ENCODE results near the gene CDK14.

Gene CDK14

GRCh38 chr7:90972906-90973550 lies 376.9 kb downstream of the CDK14 start:
- no peak for DNase-seq

- no peak for DNase-seq
Measured at GRCh38 chr7:90977056-90977455, 380.9 kb downstream of the CDK14 start.

DNA sequence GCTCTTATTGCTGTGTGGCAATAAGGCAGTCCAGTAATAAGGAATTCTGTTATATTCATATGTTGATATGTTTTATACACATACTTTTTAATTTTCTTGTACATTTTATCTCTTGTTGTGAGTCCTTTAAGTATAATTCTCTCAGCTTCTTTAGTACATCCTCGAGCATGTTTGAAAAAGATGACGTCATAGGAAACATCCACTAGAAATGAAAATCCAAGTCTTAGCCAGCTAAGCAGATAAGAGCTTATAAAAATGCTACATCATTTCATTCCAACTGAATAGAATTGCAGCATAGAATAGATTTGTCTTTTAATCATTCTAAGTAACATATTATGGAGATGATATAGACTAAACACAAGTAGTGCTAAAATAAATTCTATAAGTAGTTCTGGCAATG lies 384.4 kb downstream of the CDK14 start:
- no peak for DNase-seq

GRCh38 chr7:90982228-90982627 lies 386.1 kb downstream of the CDK14 start:
- DNase-seq: no peak

DNA sequence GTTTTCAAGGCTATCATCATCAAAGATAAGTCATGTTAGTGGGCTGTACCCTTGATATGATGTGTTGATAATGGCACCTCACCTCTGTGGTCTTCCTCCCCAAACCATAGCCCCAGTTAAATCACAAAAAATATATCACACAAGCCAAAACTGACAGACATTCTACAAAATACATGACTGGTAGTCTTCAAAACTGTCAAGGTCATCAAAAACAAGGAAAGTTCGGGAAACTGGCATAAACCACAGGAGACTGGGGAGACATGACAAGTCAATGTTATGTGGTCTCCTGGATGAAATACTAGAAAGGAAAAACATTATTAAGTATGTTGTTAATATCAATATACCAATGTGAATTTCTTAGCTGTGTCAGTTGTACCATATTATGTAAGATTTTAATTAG lies 388.6 kb downstream of the CDK14 start:
- no peak for DNase-seq

DNA sequence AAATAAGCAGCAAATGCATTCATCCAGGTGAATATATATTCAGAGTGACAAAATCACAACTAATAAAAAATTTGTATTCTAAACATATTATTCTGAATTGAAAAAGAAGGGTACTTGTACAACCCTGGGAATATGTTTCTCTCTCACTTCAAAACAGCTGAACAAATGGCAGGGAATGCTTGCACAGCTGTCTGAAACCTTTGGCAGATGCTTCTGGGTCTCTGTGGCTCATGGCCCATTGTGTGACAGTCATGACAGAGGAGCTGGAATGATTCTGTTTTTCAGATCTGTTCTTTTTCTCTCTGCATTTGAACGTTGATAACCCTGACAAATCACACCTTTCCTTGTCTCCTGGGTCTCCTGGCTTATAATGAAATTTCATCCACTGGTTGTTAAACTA lies 392.4 kb downstream of the CDK14 start:
- DNase-seq: no peak

DNA sequence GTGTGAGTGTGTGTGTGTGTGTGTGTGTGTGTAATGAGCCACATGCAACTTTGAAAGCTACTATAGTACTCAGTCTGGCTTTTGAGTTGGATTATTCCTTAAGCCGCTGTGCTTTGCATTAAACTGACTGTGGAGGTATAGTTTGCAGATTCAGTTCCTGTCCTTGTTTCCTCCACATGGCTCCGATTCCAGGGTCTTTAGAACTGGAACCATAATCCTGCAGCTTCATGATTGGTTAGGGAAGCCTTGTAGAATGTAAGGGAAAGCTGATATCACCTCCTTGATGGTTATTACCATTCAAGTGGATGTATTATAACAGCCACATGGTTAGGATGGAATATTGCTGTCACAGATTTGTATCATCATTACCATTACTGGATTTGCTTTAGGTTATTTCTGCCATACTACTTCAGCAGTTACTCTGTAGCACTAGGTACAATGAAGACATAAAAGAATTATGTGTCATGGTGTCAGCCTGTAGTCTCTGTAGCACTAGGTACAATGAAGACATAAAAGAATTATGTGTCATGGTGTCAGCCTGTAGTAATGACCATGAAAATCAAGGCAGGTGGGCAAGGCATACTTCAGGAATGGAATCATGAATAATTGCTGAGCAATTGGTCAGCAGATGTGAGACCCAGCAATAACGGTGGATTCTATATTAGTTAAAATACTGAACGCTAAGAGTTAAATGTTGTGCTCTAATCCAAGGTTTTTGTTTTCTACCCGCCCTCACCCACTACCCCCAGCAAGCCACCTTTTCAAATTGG lies 393.1 kb downstream of the CDK14 start:
- no peak for DNase-seq

GRCh38 chr7:90994121-90994520 lies 398.0 kb downstream of the CDK14 start:
- DNase-seq: no peak

GRCh38 chr7:90994601-90995000 lies 398.5 kb downstream of the CDK14 start:
- DNase-seq: no peak

DNA sequence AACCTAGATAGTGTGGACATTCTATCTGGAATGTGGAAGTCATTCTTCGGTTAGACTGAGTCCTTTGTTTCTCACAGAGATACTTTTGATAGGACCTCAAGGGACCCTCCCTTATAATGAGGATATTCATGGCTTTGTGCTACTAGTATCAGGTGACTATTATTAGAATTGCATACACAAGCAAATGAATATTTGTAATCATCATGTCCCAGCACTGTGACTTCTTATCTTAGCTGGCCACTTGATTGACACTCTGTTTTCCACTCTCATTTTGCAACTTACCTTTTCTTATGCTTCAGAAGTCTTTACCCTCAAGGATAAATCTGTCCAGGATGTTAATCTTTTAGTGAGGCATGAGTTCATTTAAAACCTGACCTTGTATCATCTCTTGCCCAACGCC lies 399.9 kb downstream of the CDK14 start:
- no peak for DNase-seq

DNA sequence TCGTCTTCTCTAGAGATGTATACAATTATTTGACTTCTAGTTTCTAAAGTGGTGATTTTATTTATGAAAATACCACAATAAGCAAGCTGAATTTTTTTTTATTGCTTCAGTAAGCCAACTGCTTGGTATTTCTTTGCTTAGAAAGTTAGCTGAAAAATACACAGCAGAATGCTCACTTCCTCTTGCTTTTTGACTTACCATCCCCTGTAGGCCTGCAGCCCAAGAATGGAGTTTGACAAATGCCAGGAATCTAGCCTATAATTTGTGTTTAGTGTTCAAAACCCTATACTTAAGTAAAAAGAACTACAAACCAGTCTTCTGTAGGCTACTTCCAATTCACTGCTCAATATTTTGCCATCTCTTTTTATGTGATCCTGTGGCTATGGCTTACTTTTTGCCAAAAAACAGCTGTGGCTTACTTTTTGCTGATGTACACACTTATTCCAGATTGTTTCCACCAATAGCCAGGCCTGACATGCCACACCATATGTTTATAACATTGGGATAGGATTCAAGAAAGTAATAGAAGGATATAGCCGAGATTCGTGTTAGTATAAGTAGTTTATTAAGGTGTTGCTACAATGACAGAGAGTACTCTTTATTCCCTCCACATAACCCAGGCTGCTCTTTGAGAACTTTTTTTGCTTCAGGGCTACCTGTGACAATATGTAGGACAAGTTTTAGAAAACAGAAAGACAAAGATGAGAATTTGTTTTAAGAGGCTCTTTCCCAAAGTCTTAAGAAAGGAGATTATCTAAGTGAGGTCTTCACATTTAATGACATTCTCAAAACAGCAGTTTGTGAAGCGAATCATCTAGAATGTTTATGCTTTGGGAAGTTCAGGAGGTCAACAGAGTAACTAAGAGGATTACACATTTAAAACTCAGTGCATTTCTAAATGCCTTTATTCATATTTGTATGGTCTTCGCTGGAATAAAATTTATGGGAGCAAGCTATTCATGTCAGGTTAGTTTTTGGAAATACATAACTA lies 404.2 kb downstream of the CDK14 start:
- no peak for DNase-seq

- DNase-seq: no peak
Measured at GRCh38 chr7:91005024-91005423, 408.9 kb downstream of the CDK14 start.

DNA sequence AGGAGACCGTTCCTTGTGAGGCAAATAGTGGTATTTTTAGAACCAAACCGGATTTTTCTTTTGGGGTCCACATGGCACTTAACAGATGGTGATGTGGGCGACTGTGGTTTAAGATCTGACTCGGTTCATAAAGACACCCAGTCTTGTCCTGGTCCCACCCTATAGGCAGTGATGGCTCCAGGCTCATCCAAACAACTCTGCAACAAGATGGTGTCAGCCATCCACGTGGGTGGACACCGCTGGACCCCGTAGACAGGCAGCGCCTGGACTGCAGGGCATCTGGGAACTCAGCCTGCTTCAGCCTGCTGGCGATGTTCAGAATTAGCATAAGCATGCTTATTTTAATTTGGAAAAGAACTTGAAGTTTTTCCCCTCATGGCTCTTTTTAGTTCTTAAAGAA lies 409.7 kb downstream of the CDK14 start:
- DNase-seq: no peak

DNA sequence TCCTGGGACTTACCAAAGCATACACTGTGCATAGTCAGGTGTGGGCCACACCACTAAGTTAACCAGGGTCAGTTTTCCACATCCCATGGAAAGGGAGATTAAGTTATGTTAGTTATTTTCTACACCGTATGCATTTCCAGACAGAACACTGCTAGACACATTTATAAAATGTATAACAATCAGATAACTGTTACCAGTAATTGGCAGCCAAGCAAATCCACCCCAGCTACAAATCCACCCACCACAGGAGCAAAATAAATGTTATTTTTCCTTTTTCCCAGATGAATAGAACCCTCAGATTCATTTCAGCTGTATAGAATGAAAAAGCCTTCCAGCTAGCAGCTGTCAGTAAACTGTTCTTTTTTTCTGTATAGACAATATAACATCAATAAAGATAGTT lies 411.2 kb downstream of the CDK14 start:
- DNase-seq: no peak

DNA sequence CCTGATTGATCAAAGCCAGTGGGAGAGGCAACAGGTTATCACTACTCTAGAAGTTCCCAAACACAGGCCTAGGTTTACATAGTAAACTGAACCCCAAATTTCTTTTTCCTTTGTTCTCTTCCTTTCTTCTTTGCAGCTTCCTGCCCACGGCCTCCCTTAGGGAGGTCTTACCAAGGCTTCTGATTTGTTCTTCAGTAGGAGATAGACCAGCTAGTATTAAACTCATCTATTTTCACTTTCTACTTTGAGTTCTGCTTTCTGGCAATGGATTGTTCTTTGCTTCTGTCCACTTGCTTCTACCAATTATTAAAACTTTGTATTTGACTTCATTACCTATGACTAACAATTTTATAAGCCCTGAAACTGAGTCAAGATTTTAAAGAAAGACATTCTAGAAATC lies 417.0 kb downstream of the CDK14 start:
- no peak for DNase-seq

GRCh38 chr7:91019686-91020385 lies 423.7 kb downstream of the CDK14 start:
- DNase-seq: no peak

DNA sequence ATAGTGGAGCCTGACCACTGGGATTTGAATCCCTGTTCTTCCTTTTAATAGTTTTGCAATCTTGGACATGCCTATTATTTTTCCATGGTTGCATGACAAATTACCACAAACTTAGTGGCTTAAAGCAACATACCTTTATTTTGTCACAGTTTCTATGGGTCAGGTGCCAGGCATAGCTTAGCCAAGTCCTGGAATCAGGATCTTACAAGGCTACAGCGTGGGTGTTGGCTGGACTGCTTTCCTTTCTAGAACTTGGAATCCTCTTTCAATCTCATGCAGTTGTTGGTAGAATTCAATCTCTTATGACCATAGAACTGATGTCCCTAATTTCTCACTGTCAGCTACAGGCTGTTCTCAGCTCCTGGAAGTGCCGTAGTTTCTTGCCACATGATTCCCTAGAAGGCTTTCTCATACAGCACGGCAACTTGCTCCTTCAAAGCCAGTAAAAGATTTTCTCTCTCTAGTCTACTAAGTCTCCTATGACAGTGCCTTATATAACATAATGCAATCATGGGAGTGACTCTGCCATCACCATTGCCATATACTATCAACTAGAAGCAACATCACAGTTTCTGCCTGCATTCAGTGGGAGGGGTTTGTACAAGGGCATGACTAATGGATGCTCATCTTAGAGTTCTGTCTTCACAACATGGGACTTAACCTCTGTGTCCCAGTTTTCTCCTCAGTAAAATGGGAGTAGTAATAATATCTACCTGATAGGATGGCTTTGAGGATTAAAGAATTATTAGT lies 424.7 kb downstream of the CDK14 start:
- no peak for DNase-seq

- DNase-seq: no peak
Measured at GRCh38 chr7:91021956-91022355, 425.8 kb downstream of the CDK14 start.

- no peak for DNase-seq
Measured at GRCh38 chr7:91025906-91026390, 429.8 kb downstream of the CDK14 start.

DNA sequence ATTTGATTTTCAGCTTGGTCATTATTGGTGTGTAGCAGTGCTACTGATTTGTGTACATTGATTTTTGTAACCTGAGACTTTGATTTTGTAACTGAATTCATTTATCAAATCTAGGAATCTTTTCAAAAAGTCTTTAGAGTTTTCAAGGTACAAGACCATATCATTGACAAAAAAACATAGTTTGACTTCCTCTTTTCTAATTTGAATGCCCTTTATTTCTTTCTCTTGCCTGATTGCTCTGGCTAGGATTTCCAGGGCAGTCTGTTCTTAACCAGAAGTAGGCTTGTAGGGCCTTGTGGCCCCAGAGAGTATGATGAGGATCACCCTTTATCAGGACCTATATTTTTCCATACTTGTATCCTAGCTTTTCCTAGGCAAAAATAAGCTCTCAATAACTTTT lies 433.6 kb downstream of the CDK14 start:
- no peak for DNase-seq

DNA sequence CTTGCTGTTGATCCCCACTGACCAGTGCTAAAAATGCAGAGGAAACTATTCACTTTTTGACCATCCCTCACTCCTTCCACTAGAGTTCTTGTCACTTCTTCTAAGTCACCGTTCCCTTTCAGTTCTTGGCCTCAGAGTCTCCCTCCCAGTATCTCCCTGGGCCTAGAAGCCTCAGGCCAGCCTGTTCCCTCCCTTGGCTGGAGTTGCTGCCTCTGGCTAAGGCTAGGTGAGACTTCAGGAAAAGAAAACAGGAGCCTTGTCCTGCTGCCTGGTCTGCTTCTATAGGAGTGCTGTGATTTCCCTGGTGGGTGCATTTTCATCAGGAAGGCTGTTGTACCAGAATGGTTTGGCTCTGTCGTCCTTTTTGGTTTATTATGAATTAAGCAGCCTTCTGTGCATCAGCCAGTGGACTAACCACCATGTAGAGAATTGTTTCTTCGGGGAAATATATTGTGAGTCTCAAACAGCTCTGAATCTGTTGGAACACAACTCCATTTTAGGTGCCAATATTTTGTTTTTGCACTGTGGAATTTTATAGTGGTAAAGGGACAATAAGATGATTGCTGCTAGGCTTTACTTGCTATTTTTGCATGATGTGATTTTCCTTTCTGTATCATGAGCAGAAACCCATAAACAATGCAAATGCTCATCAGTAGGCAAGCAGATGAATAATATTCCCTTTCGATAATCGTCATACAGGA lies 434.7 kb downstream of the CDK14 start:
- no peak for DNase-seq

Measured in activated CD8-positive, alpha-beta memory T cell treated with anti-CD3 and anti-CD28 coated beads, Interleukin-2, amount 50 U/mL, for 4 hours (primary cell).